Measurements from ENCODE around the gene EPRS1.

EPRS1 gene

DNA sequence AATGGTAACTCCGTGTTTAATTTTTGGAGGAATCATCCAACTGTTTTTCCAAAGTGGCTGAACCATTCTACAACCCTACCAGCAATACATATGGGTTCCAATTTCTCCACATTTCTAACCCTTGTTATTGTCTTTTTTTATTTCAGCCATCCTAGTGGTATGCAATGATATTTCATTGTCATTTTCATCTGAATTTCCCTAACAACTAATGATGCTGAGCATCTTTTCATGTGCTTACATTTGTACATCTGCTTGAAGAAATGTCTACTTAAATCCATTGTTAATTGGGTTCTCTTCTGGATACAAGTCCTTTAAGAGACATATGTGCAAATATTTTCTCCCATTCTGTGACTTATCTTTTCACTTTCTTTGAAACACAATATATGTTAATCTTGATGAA is 43.3 kb downstream of the EPRS1 start:
- no peak for DNase-seq (ENCODE audit: low read depth in 1 of 2, low spot score in 1 of 2)
- TF ChIP-seq, protein P1, sequence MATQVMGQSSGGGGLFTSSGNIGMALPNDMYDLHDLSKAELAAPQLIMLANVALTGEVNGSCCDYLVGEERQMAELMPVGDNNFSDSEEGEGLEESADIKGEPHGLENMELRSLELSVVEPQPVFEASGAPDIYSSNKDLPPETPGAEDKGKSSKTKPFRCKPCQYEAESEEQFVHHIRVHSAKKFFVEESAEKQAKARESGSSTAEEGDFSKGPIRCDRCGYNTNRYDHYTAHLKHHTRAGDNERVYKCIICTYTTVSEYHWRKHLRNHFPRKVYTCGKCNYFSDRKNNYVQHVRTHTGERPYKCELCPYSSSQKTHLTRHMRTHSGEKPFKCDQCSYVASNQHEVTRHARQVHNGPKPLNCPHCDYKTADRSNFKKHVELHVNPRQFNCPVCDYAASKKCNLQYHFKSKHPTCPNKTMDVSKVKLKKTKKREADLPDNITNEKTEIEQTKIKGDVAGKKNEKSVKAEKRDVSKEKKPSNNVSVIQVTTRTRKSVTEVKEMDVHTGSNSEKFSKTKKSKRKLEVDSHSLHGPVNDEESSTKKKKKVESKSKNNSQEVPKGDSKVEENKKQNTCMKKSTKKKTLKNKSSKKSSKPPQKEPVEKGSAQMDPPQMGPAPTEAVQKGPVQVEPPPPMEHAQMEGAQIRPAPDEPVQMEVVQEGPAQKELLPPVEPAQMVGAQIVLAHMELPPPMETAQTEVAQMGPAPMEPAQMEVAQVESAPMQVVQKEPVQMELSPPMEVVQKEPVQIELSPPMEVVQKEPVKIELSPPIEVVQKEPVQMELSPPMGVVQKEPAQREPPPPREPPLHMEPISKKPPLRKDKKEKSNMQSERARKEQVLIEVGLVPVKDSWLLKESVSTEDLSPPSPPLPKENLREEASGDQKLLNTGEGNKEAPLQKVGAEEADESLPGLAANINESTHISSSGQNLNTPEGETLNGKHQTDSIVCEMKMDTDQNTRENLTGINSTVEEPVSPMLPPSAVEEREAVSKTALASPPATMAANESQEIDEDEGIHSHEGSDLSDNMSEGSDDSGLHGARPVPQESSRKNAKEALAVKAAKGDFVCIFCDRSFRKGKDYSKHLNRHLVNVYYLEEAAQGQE (IDR thresholded peaks at IDR 0.05; ENCODE audit: insufficient replicate concordance, low read depth) = no peak
- TF ChIP-seq GABPA (IDR thresholded peaks at IDR 0.05; ENCODE audit: low read depth) (no peak), CTCF (IDR thresholded peaks at IDR 0.05; ENCODE audit: insufficient read depth, low read length) (no peak), POLR2AphosphoS5 (IDR thresholded peaks at IDR 0.05; ENCODE audit: low read depth) (no peak), SPI1 (IDR thresholded peaks at IDR 0.05; ENCODE audit: borderline replicate concordance, low read depth) (no peak)
- H3K4me3 ChIP-seq (replicated peaks; ENCODE audit: insufficient read depth, low read length) = no peak overlapping the region
- no peak overlapping the region for H3K27ac ChIP-seq (replicated peaks)
- H3K27me3 ChIP-seq (ENCODE audit: insufficient read depth, poor library complexity, severe bottlenecking) = no peaks in the 10 kb centered on the region

DNA sequence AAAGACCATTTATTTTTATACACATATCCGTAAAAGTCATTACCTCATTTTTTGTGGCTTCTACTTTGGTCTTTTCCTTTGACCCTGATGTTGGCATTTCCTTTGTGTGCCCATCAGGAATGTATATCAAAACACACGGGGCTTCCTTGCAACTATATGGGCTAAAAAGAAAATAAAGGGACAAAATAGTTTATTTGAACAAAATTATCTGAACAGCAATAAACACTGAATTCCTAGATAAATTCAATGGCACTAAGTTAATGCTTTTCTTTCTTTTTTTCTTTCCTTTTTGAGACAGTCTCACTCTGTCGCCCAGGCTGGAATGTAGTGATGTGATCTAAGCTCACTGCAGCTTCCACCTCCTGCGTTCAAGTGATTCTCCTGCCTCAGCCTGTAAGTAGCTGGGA is 45.2 kb downstream of the EPRS1 start:
- no peaks in the 10 kb centered on the region for H3K27me3 ChIP-seq (ENCODE audit: insufficient read depth, poor library complexity, severe bottlenecking)
- no peak overlapping the region for H3K4me3 ChIP-seq (replicated peaks; ENCODE audit: insufficient read depth, low read length)
- DNase-seq (ENCODE audit: low read depth in 1 of 2, low spot score in 1 of 2) = no peak
- no peak overlapping the region for H3K27ac ChIP-seq (replicated peaks)
- no peak for TF ChIP-seq SPI1 (IDR thresholded peaks at IDR 0.05; ENCODE audit: borderline replicate concordance, low read depth)

- no peak for DNase-seq (ENCODE audit: low read depth in 1 of 2, low spot score in 1 of 2)
- no peak overlapping the region for H3K27ac ChIP-seq (replicated peaks)
- no peaks in the 10 kb centered on the region for H3K27me3 ChIP-seq (ENCODE audit: insufficient read depth, poor library complexity, severe bottlenecking)
- no peak overlapping the region for H3K4me3 ChIP-seq (replicated peaks; ENCODE audit: insufficient read depth, low read length)
- no peak for TF ChIP-seq CTCF (IDR thresholded peaks at IDR 0.05; ENCODE audit: insufficient read depth, low read length)
These were observed 46.5 kb downstream of the EPRS1 start for GRCh38 chr1:219999821-220000220.

Data from HL-60 (cell line).